HEK293 (cell line): ENCODE measurements around the gene EEF1A2.
A peak's percentile ranks its signal among the peaks of the same experiment; 100 is the strongest.

Source experiments
- PRDM1 ChIP-seq: fragments of 450-650 bp; formaldehyde crosslinking; IDR thresholded peaks from 2 replicates; pipeline ENCODE4; 2016; ENCODE audit warnings: missing biosample characterization, missing genetic modification characterization
- SP2 ChIP-seq: fragments of 450-650 bp; formaldehyde crosslinking; IDR thresholded peaks from 2 replicates; pipeline ENCODE4 v1.5.1; 2016; ENCODE audit warnings: missing biosample characterization, missing genetic modification characterization
- YY2 ChIP-seq: fragments of 450-650 bp; formaldehyde crosslinking; IDR thresholded peaks from 2 replicates; pipeline ENCODE4 v1.5.1; 2016; ENCODE audit warnings: missing biosample characterization, missing genetic modification characterization
- ZEB2 ChIP-seq: fragments of 450-650 bp; formaldehyde crosslinking; IDR thresholded peaks from 2 replicates; pipeline ENCODE4 v1.5.1; 2016; ENCODE audit warnings: missing biosample characterization, missing genetic modification characterization
- ZFHX2 ChIP-seq: fragments of 450-650 bp; formaldehyde crosslinking; conservative IDR thresholded peaks from 2 replicates; pipeline ENCODE4 v1.5.1; 2016; ENCODE audit warnings: missing biosample characterization, missing genetic modification characterization
- ZFP37 ChIP-seq: fragments of 450-650 bp; formaldehyde crosslinking; IDR thresholded peaks from 2 replicates; pipeline ENCODE4 v1.5.1; 2016; ENCODE audit warnings: missing biosample characterization, missing genetic modification characterization
- ZFP69B ChIP-seq: fragments of 450-650 bp; formaldehyde crosslinking; IDR thresholded peaks from 2 replicates; pipeline ENCODE4 v1.5.1; 2016; ENCODE audit warnings: missing biosample characterization, missing genetic modification characterization
- ZNF239 ChIP-seq: fragments of 450-650 bp; formaldehyde crosslinking; IDR thresholded peaks from 2 replicates; pipeline ENCODE4 v1.5.1; 2016; ENCODE audit warnings: missing biosample characterization, missing genetic modification characterization
- ZNF266 ChIP-seq: fragments of 450-650 bp; formaldehyde crosslinking; IDR thresholded peaks from 2 replicates; pipeline ENCODE4 v1.5.1; 2016; ENCODE audit warnings: missing biosample characterization, missing genetic modification characterization, low read depth
- ZNF354C ChIP-seq: fragments of 450-650 bp; formaldehyde crosslinking; IDR thresholded peaks from 2 replicates; pipeline ENCODE4 v1.5.1; 2016; ENCODE audit warnings: missing biosample characterization, missing genetic modification characterization, low read depth, borderline replicate concordance
- ZNF37A ChIP-seq: fragments of 450-650 bp; IDR thresholded peaks from 2 replicates; pipeline ENCODE4 v1.5.1; 2018; ENCODE audit warnings: missing biosample characterization, missing genetic modification characterization
- ZNF394 ChIP-seq: fragments of 450-650 bp; formaldehyde crosslinking; IDR thresholded peaks from 2 replicates; pipeline ENCODE4 v1.5.1; 2016; ENCODE audit warnings: missing biosample characterization, missing genetic modification characterization, mild to moderate bottlenecking, moderate library complexity, borderline replicate concordance
- ZNF623 ChIP-seq: fragments of 450-650 bp; formaldehyde crosslinking; IDR thresholded peaks from 2 replicates; pipeline ENCODE4 v1.5.1; 2016; ENCODE audit warnings: missing biosample characterization, missing genetic modification characterization
- ZNF654 ChIP-seq: fragments of 450-650 bp; formaldehyde crosslinking; IDR thresholded peaks from 2 replicates; pipeline ENCODE4 v1.5.1; 2016; ENCODE audit warnings: low read depth, missing biosample characterization, missing genetic modification characterization
- ZNF707 ChIP-seq: fragments of 450-650 bp; formaldehyde crosslinking; IDR thresholded peaks from 2 replicates; pipeline ENCODE4 v1.5.1; 2016; ENCODE audit warnings: missing biosample characterization, missing genetic modification characterization
- ZNF747 ChIP-seq: fragments of 450-650 bp; formaldehyde crosslinking; IDR thresholded peaks from 2 replicates; pipeline ENCODE4 v1.5.1; 2016; ENCODE audit warnings: missing biosample characterization, missing genetic modification characterization
- ZNF76 ChIP-seq: fragments of 450-650 bp; formaldehyde crosslinking; IDR thresholded peaks from 2 replicates; pipeline ENCODE4; 2016; ENCODE audit warnings: low read depth, missing biosample characterization, missing genetic modification characterization, borderline replicate concordance
- ZNF768 ChIP-seq: fragments of 450-650 bp; formaldehyde crosslinking; IDR thresholded peaks from 2 replicates; pipeline ENCODE4 v1.5.1; 2018; ENCODE audit warnings: missing biosample characterization, mild to moderate bottlenecking, missing genetic modification characterization
- TF ChIP-seq, protein P1 (sequence below): fragments of 450-650 bp; formaldehyde crosslinking; IDR thresholded peaks from 2 replicates; pipeline ENCODE4 v1.5.1; 2016; ENCODE audit warnings: missing biosample characterization, missing genetic modification characterization
- TF ChIP-seq, protein P2 (sequence below): fragments of 450-650 bp; formaldehyde crosslinking; IDR thresholded peaks from 2 replicates; pipeline ENCODE4 v1.5.1; 2017; ENCODE audit warnings: missing biosample characterization, mild to moderate bottlenecking, missing genetic modification characterization, moderate library complexity
- TF ChIP-seq, protein P3 (sequence below): fragments of 450-650 bp; formaldehyde crosslinking; IDR thresholded peaks from 2 replicates; pipeline ENCODE4 v1.5.0; 2017; ENCODE audit warnings: missing biosample characterization, missing genetic modification characterization, borderline replicate concordance
- TF ChIP-seq, protein P4 (sequence below): fragments of 450-650 bp; formaldehyde crosslinking; IDR thresholded peaks from 2 replicates; pipeline ENCODE4 v1.5.1; 2016; ENCODE audit warnings: missing biosample characterization, missing genetic modification characterization
- TF ChIP-seq, protein P5 (sequence below): fragments of 450-650 bp; formaldehyde crosslinking; IDR thresholded peaks from 2 replicates; pipeline ENCODE4 v1.5.1; 2016; ENCODE audit warnings: missing biosample characterization, missing genetic modification characterization

Gene EEF1A2

DNA sequence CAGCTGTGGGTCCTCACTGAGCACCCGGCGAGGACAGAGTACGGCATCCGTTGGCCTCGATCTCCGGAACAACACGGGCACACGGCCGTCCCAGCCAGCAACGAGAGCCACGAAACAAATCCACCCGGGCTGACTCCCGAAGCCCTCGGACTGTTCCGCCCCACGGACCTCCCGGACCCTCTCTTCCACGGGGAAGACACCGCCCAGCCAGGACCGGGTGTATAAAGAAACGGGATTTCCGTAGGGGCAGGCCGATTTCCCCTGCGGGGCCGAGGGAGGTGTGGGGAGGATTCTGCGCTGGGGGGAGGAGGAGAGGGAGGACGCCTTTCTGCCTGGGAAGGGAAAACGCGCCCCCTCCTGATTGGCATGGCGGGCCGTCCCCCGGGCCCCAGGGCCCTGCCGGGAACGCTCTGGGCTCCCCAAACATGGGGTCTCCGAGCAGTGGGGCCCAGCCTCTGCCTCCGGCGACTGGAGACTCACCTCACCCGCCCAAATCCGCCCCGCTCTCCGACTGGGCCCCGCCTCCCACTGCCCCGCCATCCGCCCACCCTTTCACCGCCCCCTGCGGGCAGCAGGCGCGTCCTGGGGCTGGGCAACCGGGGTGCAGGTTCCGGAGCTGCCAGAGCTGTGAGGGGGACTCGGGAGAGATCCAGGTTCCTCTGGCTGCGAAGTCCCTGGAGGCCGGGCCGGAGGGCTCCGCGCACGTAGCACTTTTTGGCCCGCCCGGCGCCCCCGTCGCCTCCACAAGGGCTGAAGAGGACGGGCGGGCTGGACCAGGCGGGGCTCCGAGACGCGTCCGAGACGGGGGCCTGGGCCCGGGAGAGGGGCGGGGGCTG, 21.0 kb upstream of the EEF1A2 start (continued):
- TF ChIP-seq, protein P1, sequence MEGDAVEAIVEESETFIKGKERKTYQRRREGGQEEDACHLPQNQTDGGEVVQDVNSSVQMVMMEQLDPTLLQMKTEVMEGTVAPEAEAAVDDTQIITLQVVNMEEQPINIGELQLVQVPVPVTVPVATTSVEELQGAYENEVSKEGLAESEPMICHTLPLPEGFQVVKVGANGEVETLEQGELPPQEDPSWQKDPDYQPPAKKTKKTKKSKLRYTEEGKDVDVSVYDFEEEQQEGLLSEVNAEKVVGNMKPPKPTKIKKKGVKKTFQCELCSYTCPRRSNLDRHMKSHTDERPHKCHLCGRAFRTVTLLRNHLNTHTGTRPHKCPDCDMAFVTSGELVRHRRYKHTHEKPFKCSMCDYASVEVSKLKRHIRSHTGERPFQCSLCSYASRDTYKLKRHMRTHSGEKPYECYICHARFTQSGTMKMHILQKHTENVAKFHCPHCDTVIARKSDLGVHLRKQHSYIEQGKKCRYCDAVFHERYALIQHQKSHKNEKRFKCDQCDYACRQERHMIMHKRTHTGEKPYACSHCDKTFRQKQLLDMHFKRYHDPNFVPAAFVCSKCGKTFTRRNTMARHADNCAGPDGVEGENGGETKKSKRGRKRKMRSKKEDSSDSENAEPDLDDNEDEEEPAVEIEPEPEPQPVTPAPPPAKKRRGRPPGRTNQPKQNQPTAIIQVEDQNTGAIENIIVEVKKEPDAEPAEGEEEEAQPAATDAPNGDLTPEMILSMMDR (tag by site-specific recombination): peak; percentile 71
- TF ChIP-seq, protein P2, sequence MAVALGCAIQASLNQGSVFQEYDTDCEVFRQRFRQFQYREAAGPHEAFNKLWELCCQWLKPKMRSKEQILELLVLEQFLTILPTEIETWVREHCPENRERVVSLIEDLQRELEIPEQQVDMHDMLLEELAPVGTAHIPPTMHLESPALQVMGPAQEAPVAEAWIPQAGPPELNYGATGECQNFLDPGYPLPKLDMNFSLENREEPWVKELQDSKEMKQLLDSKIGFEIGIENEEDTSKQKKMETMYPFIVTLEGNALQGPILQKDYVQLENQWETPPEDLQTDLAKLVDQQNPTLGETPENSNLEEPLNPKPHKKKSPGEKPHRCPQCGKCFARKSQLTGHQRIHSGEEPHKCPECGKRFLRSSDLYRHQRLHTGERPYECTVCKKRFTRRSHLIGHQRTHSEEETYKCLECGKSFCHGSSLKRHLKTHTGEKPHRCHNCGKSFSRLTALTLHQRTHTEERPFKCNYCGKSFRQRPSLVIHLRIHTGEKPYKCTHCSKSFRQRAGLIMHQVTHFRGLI (tag by site-specific recombination): no peak
- TF ChIP-seq, protein P3, sequence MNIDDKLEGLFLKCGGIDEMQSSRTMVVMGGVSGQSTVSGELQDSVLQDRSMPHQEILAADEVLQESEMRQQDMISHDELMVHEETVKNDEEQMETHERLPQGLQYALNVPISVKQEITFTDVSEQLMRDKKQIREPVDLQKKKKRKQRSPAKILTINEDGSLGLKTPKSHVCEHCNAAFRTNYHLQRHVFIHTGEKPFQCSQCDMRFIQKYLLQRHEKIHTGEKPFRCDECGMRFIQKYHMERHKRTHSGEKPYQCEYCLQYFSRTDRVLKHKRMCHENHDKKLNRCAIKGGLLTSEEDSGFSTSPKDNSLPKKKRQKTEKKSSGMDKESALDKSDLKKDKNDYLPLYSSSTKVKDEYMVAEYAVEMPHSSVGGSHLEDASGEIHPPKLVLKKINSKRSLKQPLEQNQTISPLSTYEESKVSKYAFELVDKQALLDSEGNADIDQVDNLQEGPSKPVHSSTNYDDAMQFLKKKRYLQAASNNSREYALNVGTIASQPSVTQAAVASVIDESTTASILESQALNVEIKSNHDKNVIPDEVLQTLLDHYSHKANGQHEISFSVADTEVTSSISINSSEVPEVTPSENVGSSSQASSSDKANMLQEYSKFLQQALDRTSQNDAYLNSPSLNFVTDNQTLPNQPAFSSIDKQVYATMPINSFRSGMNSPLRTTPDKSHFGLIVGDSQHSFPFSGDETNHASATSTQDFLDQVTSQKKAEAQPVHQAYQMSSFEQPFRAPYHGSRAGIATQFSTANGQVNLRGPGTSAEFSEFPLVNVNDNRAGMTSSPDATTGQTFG (tag by site-specific recombination): no peak
- TF ChIP-seq ZNF747 (tag by site-specific recombination) (no peak), ZFHX2 (tag by site-specific recombination) (peak; percentile 91), ZNF654 (tag by site-specific recombination) (no peak), ZNF623 (no peak), ZNF394 (tag by site-specific recombination) (no peak), ZNF239 (no peak), ZNF37A (no peak), ZNF76 (peak; percentile 27; the same call in 1 of the 2 replicates), YY2 (tag by site-specific recombination) (no peak), PRDM1 (tag by site-specific recombination) (no peak), ZFP69B (tag by site-specific recombination) (peak; percentile 92), ZNF266 (tag by site-specific recombination) (no peak), ZNF354C (tag by site-specific recombination) (no peak), ZFP37 (tag by site-specific recombination) (no peak), ZEB2 (tag by site-specific recombination) (no peak), ZNF768 (tag by site-specific recombination) (no peak), SP2 (tag by site-specific recombination) (peak; percentile 77), ZNF707 (tag by site-specific recombination) (no peak)
- TF ChIP-seq, protein P4, sequence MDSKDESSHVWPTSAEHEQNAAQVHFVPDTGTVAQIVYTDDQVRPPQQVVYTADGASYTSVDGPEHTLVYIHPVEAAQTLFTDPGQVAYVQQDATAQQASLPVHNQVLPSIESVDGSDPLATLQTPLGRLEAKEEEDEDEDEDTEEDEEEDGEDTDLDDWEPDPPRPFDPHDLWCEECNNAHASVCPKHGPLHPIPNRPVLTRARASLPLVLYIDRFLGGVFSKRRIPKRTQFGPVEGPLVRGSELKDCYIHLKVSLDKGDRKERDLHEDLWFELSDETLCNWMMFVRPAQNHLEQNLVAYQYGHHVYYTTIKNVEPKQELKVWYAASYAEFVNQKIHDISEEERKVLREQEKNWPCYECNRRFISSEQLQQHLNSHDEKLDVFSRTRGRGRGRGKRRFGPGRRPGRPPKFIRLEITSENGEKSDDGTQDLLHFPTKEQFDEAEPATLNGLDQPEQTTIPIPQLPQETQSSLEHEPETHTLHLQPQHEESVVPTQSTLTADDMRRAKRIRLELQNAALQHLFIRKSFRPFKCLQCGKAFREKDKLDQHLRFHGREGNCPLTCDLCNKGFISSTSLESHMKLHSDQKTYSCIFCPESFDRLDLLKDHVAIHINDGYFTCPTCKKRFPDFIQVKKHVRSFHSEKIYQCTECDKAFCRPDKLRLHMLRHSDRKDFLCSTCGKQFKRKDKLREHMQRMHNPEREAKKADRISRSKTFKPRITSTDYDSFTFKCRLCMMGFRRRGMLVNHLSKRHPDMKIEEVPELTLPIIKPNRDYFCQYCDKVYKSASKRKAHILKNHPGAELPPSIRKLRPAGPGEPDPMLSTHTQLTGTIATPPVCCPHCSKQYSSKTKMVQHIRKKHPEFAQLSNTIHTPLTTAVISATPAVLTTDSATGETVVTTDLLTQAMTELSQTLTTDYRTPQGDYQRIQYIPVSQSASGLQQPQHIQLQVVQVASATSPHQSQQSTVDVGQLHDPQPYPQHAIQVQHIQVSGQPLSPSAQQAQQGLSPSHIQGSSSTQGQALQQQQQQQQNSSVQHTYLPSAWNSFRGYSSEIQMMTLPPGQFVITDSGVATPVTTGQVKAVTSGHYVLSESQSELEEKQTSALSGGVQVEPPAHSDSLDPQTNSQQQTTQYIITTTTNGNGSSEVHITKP (tag by site-specific recombination): peak; percentile 48; the same call in 1 of the 2 replicates
- TF ChIP-seq, protein P5, sequence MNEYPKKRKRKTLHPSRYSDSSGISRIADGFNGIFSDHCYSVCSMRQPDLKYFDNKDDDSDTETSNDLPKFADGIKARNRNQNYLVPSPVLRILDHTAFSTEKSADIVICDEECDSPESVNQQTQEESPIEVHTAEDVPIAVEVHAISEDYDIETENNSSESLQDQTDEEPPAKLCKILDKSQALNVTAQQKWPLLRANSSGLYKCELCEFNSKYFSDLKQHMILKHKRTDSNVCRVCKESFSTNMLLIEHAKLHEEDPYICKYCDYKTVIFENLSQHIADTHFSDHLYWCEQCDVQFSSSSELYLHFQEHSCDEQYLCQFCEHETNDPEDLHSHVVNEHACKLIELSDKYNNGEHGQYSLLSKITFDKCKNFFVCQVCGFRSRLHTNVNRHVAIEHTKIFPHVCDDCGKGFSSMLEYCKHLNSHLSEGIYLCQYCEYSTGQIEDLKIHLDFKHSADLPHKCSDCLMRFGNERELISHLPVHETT (tag by site-specific recombination): no peak
